ENCODE data around the gene MKRN2OS. TPM values are rescaled to one million over a fixed set of nuclear protein-coding genes. Genes with fewer than 3 reads are reported as not detected.
A peak's percentile ranks its signal among the peaks of the same experiment; 100 is the strongest.

MKRN2OS gene, protein sequence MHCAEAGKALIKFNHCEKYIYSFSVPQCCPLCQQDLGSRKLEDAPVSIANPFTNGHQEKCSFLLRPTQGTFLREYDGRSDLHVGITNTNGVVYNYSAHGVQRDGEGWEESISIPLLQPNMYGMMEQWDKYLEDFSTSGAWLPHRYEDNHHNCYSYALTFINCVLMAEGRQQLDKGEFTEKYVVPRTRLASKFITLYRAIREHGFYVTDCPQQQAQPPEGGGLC
- total RNA-seq (1 to 10 TPM; 1.5 to 3.9 (median 2.4) TPM), polyA plus RNA-seq (1 to 10 TPM; 1.9 to 3.2 TPM)

GRCh38 chr3:12545473-12545791 lies at the start of gene MKRN2OS:
Gene MKRN2OS, minus strand, starts transcription at chr3:12545499. Its CDS starts 35 bp downstream, at chr3:12545464.
- H3K4me3 ChIP-seq = peak within 1 kb of the TSS; percentile 19 to 57 (median 36)

DNA sequence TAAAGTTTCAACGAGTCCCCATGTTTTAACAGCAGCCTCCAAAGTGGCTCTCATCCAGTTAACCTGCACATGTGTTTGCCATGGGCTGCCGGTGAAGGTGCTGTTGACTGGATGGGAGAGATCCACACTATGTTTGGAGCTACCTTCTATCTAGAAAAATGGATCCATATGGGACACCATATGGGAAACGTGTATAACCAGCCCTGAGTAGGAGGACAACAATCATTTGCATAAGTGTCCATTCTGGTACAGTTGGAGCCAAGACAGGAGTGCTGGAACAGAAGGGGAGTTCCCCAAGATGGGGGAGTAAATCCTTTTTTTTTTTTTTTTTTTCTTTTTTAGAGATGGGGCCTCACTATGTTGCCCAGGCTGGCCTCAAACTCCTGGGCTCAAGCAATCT lies 48.2 kb upstream of the MKRN2OS start:
- Histone ChIP-seq H3K27me3 (no peaks in the 10 kb centered on the region), H3K4me1 (peaks cover 0 to 10% (median 3%) of the 10 kb centered on the region in 3 donors), H3K9me3 (no peaks in the 10 kb centered on the region), H3K4me3 (no peak overlapping the region), H3K27ac (no peak overlapping the region), H3K36me3 (peaks cover 0 to 30% (median 0%) of the 10 kb centered on the region in 3 donors)
- intact Hi-C loops (cut with DNase I) = no loop called here
- 64 to 72% methylated on average over 3 of the region's 3 CpGs for WGBS, 2 donors
- FAIRE-seq = no peak
- no peak for DNase-seq
- ATAC-seq = no peak
- TF ChIP-seq CTCF (IDR thresholded peaks at IDR 0.05) = no peak

More at GRCh38 chr3:12545473-12545791, at the start of gene MKRN2OS:
- Histone ChIP-seq H3K36me3 (no peaks in the 10 kb centered on the region), H3K4me1 (peaks cover 0 to 5% (median 0%) of the 10 kb centered on the region in 3 donors), H3K27me3 (no peaks in the 10 kb centered on the region), H3K27ac (peak within 1 kb of the TSS; percentile 44 to 69 (median 56)), H3K9me3 (no peaks in the 10 kb centered on the region)
- no peak for FAIRE-seq
- peak; percentile 97 to 98 (median 98) for ATAC-seq
- peak; percentile 65 to 82 (median 72) for DNase-seq
- WGBS, 2 donors = 17 to 22% methylated on average over 4 of the region's 4 CpGs
- TF ChIP-seq CTCF (IDR thresholded peaks at IDR 0.05) = no peak
- intact Hi-C loops (cut with DNase I) = no loop called here

DNA sequence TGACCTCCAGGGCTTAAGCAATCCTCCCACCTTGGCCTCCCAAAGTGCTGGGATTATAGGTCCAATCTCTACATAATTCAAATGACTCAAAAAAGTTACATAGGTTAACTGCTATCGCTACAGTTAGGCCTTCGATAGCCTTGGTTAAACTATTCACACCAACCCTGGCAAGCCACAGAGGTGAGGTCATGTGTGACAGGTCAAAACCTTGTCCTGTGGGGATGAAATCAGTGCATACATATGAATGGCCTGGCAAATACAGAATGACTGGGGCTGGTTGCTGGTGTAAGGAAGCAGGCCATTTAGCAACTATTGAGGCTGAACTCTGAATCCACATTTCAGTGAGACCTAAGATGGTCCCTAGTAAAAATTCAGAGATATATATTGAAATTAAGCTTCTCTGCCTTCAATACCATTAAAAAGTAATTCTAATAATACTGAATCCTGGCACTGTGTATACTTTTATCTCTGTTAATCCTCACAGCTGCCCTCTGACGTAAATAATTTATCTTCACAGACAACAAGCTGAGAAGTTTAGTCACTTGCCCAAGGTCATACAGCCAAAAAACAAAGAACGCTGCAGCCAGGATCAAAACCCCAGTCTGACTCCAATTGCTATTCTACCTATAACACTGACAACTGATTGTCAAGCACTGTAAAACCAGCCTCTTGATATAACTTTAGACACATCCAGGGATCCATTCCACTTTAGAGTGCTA lies 46.9 kb upstream of the MKRN2OS start:
- Histone ChIP-seq H3K4me1 (peaks cover 0 to 10% (median 2%) of the 10 kb centered on the region in 3 donors), H3K36me3 (peaks cover 0 to 25% (median 0%) of the 10 kb centered on the region in 3 donors), H3K9me3 (no peaks in the 10 kb centered on the region), H3K27me3 (no peaks in the 10 kb centered on the region), H3K27ac (peak overlapping the region in 2 of 4 donors; percentile 36 to 54), H3K4me3 (no peak overlapping the region)
- 43 to 49% methylated on average over 4 of the region's 4 CpGs for WGBS, 2 donors
- no peak for FAIRE-seq
- intact Hi-C loops (cut with DNase I) = no loop called here
- ATAC-seq = peak; percentile 57 to 60 (median 60)
- no peak for DNase-seq
- TF ChIP-seq CTCF (IDR thresholded peaks at IDR 0.05) = no peak

DNA sequence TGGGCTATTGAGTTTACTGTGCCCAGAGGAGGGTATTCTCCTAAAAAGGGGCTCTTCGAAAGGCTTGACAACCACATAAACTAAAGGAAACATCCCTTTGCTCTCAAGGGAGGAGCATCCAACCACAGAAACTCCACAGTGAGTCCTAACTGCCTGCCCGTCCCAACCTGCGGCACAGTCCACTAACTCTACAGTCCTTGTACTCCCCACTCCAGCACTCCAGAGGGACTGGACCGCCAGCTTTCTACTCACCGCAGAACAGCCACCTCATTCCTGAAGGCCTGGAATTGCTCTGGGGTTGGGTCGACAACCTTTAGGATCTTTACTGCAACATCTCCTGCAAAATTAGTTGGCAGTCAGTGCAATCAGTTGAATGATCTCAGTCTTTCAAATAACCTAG lies 46.2 kb upstream of the MKRN2OS start:
- peaks cover 0 to 10% (median 2%) of the 10 kb centered on the region in 3 donors for H3K4me1 ChIP-seq
- no peaks in the 10 kb centered on the region for H3K27me3 ChIP-seq
- TF ChIP-seq CTCF (IDR thresholded peaks at IDR 0.05) = no peak
- intact Hi-C loops (cut with DNase I) = no loop called here
- no peaks in the 10 kb centered on the region for H3K9me3 ChIP-seq
- FAIRE-seq = no peak
- WGBS, 2 donors = 97 to 100% methylated on average over 6 of the region's 6 CpGs
- no peak for ATAC-seq
- no peak for DNase-seq
- peaks cover 0 to 29% (median 0%) of the 10 kb centered on the region in 3 donors for H3K36me3 ChIP-seq
- no peak overlapping the region for H3K4me3 ChIP-seq
- H3K27ac ChIP-seq = peak overlapping the region in 2 of 4 donors; percentile 36 to 54

Data from pancreas (tissue), 10 donors.